Trophoblast cell (in vitro differentiated cells and primary cell): Measurements from ENCODE around the gene MFAP3L.

ENCODE experiments used
- DNase-seq, 2 donors: peaks; one replicate each; pipeline ENCODE4 v3.0.0-alpha.2; 2016
- H2AFZ ChIP-seq: 2 replicates; pipeline ENCODE4 v1.6.1; 2013; ENCODE audit warnings: low read length, moderate library complexity, mild to moderate bottlenecking; ENCODE audit not compliant: insufficient read depth, poor library complexity
- H2AK5ac ChIP-seq: 2 replicates; pipeline ENCODE4 v1.6.1; 2013; ENCODE audit warnings: mild to moderate bottlenecking, low read length
- H2BK120ac ChIP-seq: 2 replicates; pipeline ENCODE4 v1.6.1; 2013; ENCODE audit warnings: low read length, mild to moderate bottlenecking, moderate library complexity; ENCODE audit not compliant: insufficient read depth, poor library complexity
- H2BK12ac ChIP-seq: 2 replicates; pipeline ENCODE4 v1.6.1; 2013; ENCODE audit warnings: mild to moderate bottlenecking, low read length, moderate library complexity
- H2BK5ac ChIP-seq: 2 replicates; pipeline ENCODE4 v1.6.1; 2013; ENCODE audit warnings: low read length, low read depth, moderate library complexity, mild to moderate bottlenecking; ENCODE audit not compliant: poor library complexity
- H3K14ac ChIP-seq: 2 replicates; pipeline ENCODE4 v1.6.1; 2013; ENCODE audit warnings: mild to moderate bottlenecking, low read length
- H3K18ac ChIP-seq: 2 replicates; pipeline ENCODE4 v1.6.1; 2013; ENCODE audit warnings: mild to moderate bottlenecking, low read length
- H3K23ac ChIP-seq: 2 replicates; pipeline ENCODE4 v1.6.1; 2013; ENCODE audit warnings: low read length
- H3K27ac ChIP-seq: 2 replicates; pipeline ENCODE4 v1.5.1; 2013; ENCODE audit warnings: low read depth, mild to moderate bottlenecking, inconsistent platforms, low read length, moderate library complexity
- H3K27me3 ChIP-seq: 2 replicates; pipeline ENCODE4 v1.6.1; 2013; ENCODE audit warnings: inconsistent platforms, mild to moderate bottlenecking, low read length, moderate library complexity; ENCODE audit not compliant: insufficient read depth
- H3K36me3 ChIP-seq, 2 experiments: 1 replicate in 1 of 2; 2 replicates in 1 of 2; pipeline ENCODE4 v1.6.1; 2013; ENCODE audit warnings: low read length in 2 of 2, mild to moderate bottlenecking in 2 of 2, moderate library complexity in 1 of 2; ENCODE audit not compliant: insufficient read depth in 2 of 2, control insufficient read depth in 1 of 2
- H3K4ac ChIP-seq: 2 replicates; pipeline ENCODE4 v1.6.1; 2013; ENCODE audit warnings: low read depth, mild to moderate bottlenecking, low read length, moderate library complexity
- H3K4me1 ChIP-seq, 2 experiments: 1 replicate in 1 of 2; 2 replicates in 1 of 2; pipeline ENCODE4 v1.6.1; 2013; ENCODE audit warnings: low read length in 2 of 2, mild to moderate bottlenecking in 2 of 2, moderate library complexity in 1 of 2; ENCODE audit not compliant: insufficient read depth in 2 of 2, control insufficient read depth in 1 of 2
- H3K4me2 ChIP-seq: 2 replicates; pipeline ENCODE4 v1.6.1; 2013; ENCODE audit warnings: inconsistent platforms, mild to moderate bottlenecking, low read length, moderate library complexity
- H3K4me3 ChIP-seq: 2 replicates; pipeline ENCODE4 v1.5.1; 2013; ENCODE audit warnings: mild to moderate bottlenecking, low read depth, low read length, inconsistent platforms
- H3K79me1 ChIP-seq: one replicate; pipeline ENCODE4 v1.6.1; 2013; ENCODE audit warnings: low read length
- H3K79me2 ChIP-seq: 2 replicates; pipeline ENCODE4 v1.6.1; 2013; ENCODE audit warnings: low read length, mild to moderate bottlenecking; ENCODE audit not compliant: control insufficient read depth, insufficient read depth, poor library complexity
- H3K9ac ChIP-seq: 2 replicates; pipeline ENCODE4 v1.6.1; 2013; ENCODE audit warnings: mild to moderate bottlenecking, low read length
- H3K9me3 ChIP-seq: 2 replicates; pipeline ENCODE4 v1.6.1; 2013; ENCODE audit warnings: low read depth, mild to moderate bottlenecking, control low read depth, inconsistent platforms, low read length; ENCODE audit not compliant: insufficient read depth
- H4K12ac ChIP-seq: 2 replicates; pipeline ENCODE4 v1.6.1; 2013; ENCODE audit warnings: low read depth, mild to moderate bottlenecking, low read length, moderate library complexity
- H4K8ac ChIP-seq: 2 replicates; pipeline ENCODE4 v1.6.1; 2013; ENCODE audit warnings: low read depth, mild to moderate bottlenecking, low read length, moderate library complexity
- H4K91ac ChIP-seq: one replicate; pipeline ENCODE4 v1.6.1; 2013; ENCODE audit warnings: low read depth, mild to moderate bottlenecking, low read length, moderate library complexity
- WGBS: extraction: QIAGEN DNeasy Blood & Tissue Kit; methylation state at CpG from one replicate; pipeline ENCODE4 v1.1.7; 2013; ENCODE audit warnings: missing lambda C conversion rate; ENCODE audit not compliant: insufficient read length, insufficient coverage; ENCODE audit errors: extremely low coverage; 5-methylcytosine and 5-hydroxymethylcytosine counted together

MFAP3L gene

GRCh38 chr4:170008801-170009200 is 17.4 kb downstream of the MFAP3L start:
- no peaks in the 10 kb centered on the region for H3K4me1 ChIP-seq
- H3K4me2 ChIP-seq = no peak overlapping the region
- no peak for DNase-seq
- no peak overlapping the region for H3K4me3 ChIP-seq
- no peaks in the 10 kb centered on the region for H3K79me1 ChIP-seq
- H2BK5ac ChIP-seq = no peak overlapping the region
- H2BK12ac ChIP-seq = no peak overlapping the region
- H3K27ac ChIP-seq = no peak overlapping the region
- H3K27me3 ChIP-seq = no peaks in the 10 kb centered on the region
- WGBS = no CpG with 5 or more reads among the region's 10 CpGs
- H2AK5ac ChIP-seq = no peak overlapping the region
- peaks cover 2% of the 10 kb centered on the region for H3K79me2 ChIP-seq
- H4K12ac ChIP-seq = no peak overlapping the region
- no peak overlapping the region for H3K4ac ChIP-seq
- no peak overlapping the region for H2AFZ ChIP-seq
- no peak overlapping the region for H3K23ac ChIP-seq
- no peak overlapping the region for H3K9ac ChIP-seq
- H3K18ac ChIP-seq = no peak overlapping the region
- no peak overlapping the region for H4K8ac ChIP-seq
- no peak overlapping the region for H2BK120ac ChIP-seq
- H3K9me3 ChIP-seq = no peaks in the 10 kb centered on the region
- H3K14ac ChIP-seq = no peak overlapping the region
- peaks cover 2 to 4% of the 10 kb centered on the region in 2 experiments for H3K36me3 ChIP-seq
- H4K91ac ChIP-seq = no peak overlapping the region

GRCh38 chr4:170008371-170008770 is 17.8 kb downstream of the MFAP3L start:
- Histone ChIP-seq H3K4me2 (no peak overlapping the region), H4K12ac (no peak overlapping the region), H3K4ac (no peak overlapping the region), H2AFZ (no peak overlapping the region), H2BK120ac (no peak overlapping the region), H3K27me3 (no peaks in the 10 kb centered on the region), H3K79me2 (peaks cover 2% of the 10 kb centered on the region), H4K8ac (no peak overlapping the region), H3K79me1 (no peaks in the 10 kb centered on the region), H2BK5ac (no peak overlapping the region), H3K14ac (no peak overlapping the region), H3K9ac (no peak overlapping the region), H3K9me3 (no peaks in the 10 kb centered on the region), H3K27ac (no peak overlapping the region), H3K4me3 (no peak overlapping the region), H2AK5ac (no peak overlapping the region), H4K91ac (no peak overlapping the region), H3K36me3 (peaks cover 2 to 4% of the 10 kb centered on the region in 2 experiments), H3K4me1 (no peaks in the 10 kb centered on the region), H3K23ac (no peak overlapping the region), H2BK12ac (no peak overlapping the region), H3K18ac (no peak overlapping the region)
- DNase-seq = no peak
- no CpG with 5 or more reads among the region's 3 CpGs for WGBS

- no peak overlapping the region for H2AK5ac ChIP-seq
- H3K79me1 ChIP-seq = no peaks in the 10 kb centered on the region
- H3K4ac ChIP-seq = no peak overlapping the region
- H2AFZ ChIP-seq = no peak overlapping the region
- H3K4me2 ChIP-seq = no peak overlapping the region
- no peaks in the 10 kb centered on the region for H3K9me3 ChIP-seq
- peaks cover 2% of the 10 kb centered on the region for H3K79me2 ChIP-seq
- no peaks in the 10 kb centered on the region for H3K27me3 ChIP-seq
- no peak overlapping the region for H3K4me3 ChIP-seq
- no peak overlapping the region for H3K27ac ChIP-seq
- no peak overlapping the region for H4K91ac ChIP-seq
- H4K8ac ChIP-seq = no peak overlapping the region
- H3K18ac ChIP-seq = no peak overlapping the region
- no peak overlapping the region for H3K14ac ChIP-seq
- no peak overlapping the region for H4K12ac ChIP-seq
- no peak overlapping the region for H2BK120ac ChIP-seq
- H3K23ac ChIP-seq = no peak overlapping the region
- H3K4me1 ChIP-seq = no peaks in the 10 kb centered on the region
- no peak overlapping the region for H2BK5ac ChIP-seq
- DNase-seq = no peak
- H3K9ac ChIP-seq = no peak overlapping the region
- no CpG with 5 or more reads among the region's 4 CpGs for WGBS
- peaks cover 0 to 4% of the 10 kb centered on the region in 2 experiments for H3K36me3 ChIP-seq
- no peak overlapping the region for H2BK12ac ChIP-seq
These were observed 19.1 kb downstream of the MFAP3L start for GRCh38 chr4:170007113-170007512.

- Histone ChIP-seq H3K36me3 (peaks cover 0 to 4% of the 10 kb centered on the region in 2 experiments), H2AK5ac (no peak overlapping the region), H3K4me2 (no peak overlapping the region), H3K4ac (no peak overlapping the region), H3K18ac (no peak overlapping the region), H3K9me3 (no peaks in the 10 kb centered on the region), H3K79me1 (no peaks in the 10 kb centered on the region), H3K23ac (peak overlapping the region; percentile 95), H4K8ac (no peak overlapping the region), H3K27ac (no peak overlapping the region), H2AFZ (no peak overlapping the region), H2BK5ac (no peak overlapping the region), H4K91ac (no peak overlapping the region), H3K27me3 (no peaks in the 10 kb centered on the region), H3K4me3 (no peak overlapping the region), H3K79me2 (peaks cover 2% of the 10 kb centered on the region), H3K9ac (no peak overlapping the region), H3K14ac (no peak overlapping the region), H2BK12ac (no peak overlapping the region), H4K12ac (no peak overlapping the region), H2BK120ac (no peak overlapping the region), H3K4me1 (peaks cover 2 to 5% of the 10 kb centered on the region in 2 experiments)
- DNase-seq = no peak
- no CpG with 5 or more reads among the region's 5 CpGs for WGBS
These were observed 20.7 kb downstream of the MFAP3L start for GRCh38 chr4:170005472-170005871.
